A549 (cell line): ENCODE data around the gene PKLR. TPM values are rescaled to one million over a fixed set of nuclear protein-coding genes. Genes with fewer than 3 reads are reported as not detected.
A peak's percentile ranks its signal among the peaks of the same experiment; 100 is the strongest.

Experiments
- ATAC-seq, 2 experiments: fragments of 200-7000 bp in 1 of 2; fragments of >200 bp in 1 of 2; cut with Nextera tagmentation in 1 of 2; cut with Tn5 transposase in 1 of 2; 3 replicates each; pipeline versions ENCODE4 v1.8.0 to v1.9.1; 2018 to 2020; ENCODE audit warnings: mild to moderate bottlenecking in 1 of 2, moderate library complexity in 1 of 2
- CTCF ChIA-PET: fragments of 300-600 bp; sonication (Branson Sonifier 250); formaldehyde crosslinking; extraction: SDS; loops from one replicate; lab custom pipeline; 2021; ENCODE audit warnings: antibody characterized with exemption, inconsistent platforms; lab: Yijun Ruan, JAX
- POLR2A ChIA-PET: fragments of 350-600 bp; formaldehyde crosslinking; extraction: SDS; loops from one replicate; lab custom pipeline; 2021; ENCODE audit warnings: antibody characterized with exemption, inconsistent platforms; lab: Yijun Ruan, JAX
- DNase-seq, 2 experiments: peaks; one replicate each; pipeline versions ENCODE4 v3.0.0 to v3.0.0-alpha.2; 2011 to 2016; ENCODE audit warnings: low read depth in 1 of 2, low spot score in 1 of 2
- FAIRE-seq: peaks from 2 replicates; lab custom pipeline; 2011; peaks lifted over from hg19 to GRCh38; lab: Jason Lieb, UNC
- H3K27ac ChIP-seq, 2 experiments: fragments of >200 bp; sonication (Bioruptor Twin); formaldehyde crosslinking; 3 replicates each; pipeline ENCODE4 v1.5.1; 2016 to 2017
- H3K4me1 ChIP-seq: fragments of >200 bp; sonication (Bioruptor Twin); formaldehyde crosslinking; 3 replicates; pipeline ENCODE4 v1.6.1; 2016
- H3K4me2 ChIP-seq: fragments of >200 bp; sonication (Bioruptor Twin); formaldehyde crosslinking; 3 replicates; pipeline ENCODE4 v1.6.1; 2016
- H3K4me3 ChIP-seq: fragments of >200 bp; sonication (Bioruptor Twin); formaldehyde crosslinking; 3 replicates; pipeline ENCODE4 v1.5.1; 2016
- H3K9me3 ChIP-seq: fragments of >200 bp; sonication (Bioruptor Twin); formaldehyde crosslinking; 3 replicates; pipeline ENCODE4 v1.6.1; 2016
- BHLHE40 ChIP-seq: IDR thresholded peaks from 2 replicates; pipeline ENCODE4 v1.6.1; 2012; ENCODE audit warnings: low read depth, low read length, inconsistent platforms
- CBX8 ChIP-seq: fragments of 200-600 bp; sonication (generic); IDR thresholded peaks from 2 replicates; pipeline ENCODE4 v1.6.1; 2016
- CHD4 ChIP-seq: fragments of 200-600 bp; sonication (generic); IDR thresholded peaks from 2 replicates; pipeline ENCODE4 v1.6.1; 2016; ENCODE audit warnings: antibody characterized with exemption, mild to moderate bottlenecking, borderline replicate concordance
- ESRRA ChIP-seq: fragments of 150-350 bp; IDR thresholded peaks from 2 replicates; pipeline ENCODE4 v1.6.1; 2014; ENCODE audit warnings: mild to moderate bottlenecking, low read length, borderline replicate concordance
- FOSL2 ChIP-seq, 2 experiments: fragments of 450-650 bp in 1 of 2; fragments of >200 bp in 1 of 2; sonication (Bioruptor Twin) in 1 of 2; formaldehyde crosslinking; IDR thresholded peaks; 2 replicates each; pipeline versions ENCODE4 v1.5.0 to v1.6.1; 2016 to 2020; ENCODE audit warnings: mild to moderate bottlenecking in 1 of 2, moderate library complexity in 1 of 2
- HEYL ChIP-seq: fragments of 250-450 bp; sonication (Bioruptor Pico); IDR thresholded peaks from 2 replicates; pipeline ENCODE4 v1.8.0; 2021; ENCODE audit warnings: mild to moderate bottlenecking, moderate library complexity
- KDM5A ChIP-seq: fragments of 200-600 bp; sonication (generic); IDR thresholded peaks from 2 replicates; pipeline ENCODE4 v1.6.1; 2016; ENCODE audit warnings: antibody characterized with exemption, mild to moderate bottlenecking
- MAFK ChIP-seq: fragments of 450-650 bp; IDR thresholded peaks from 2 replicates; pipeline ENCODE4 v1.6.1; 2014; ENCODE audit not compliant: partially characterized antibody
- MAZ ChIP-seq: fragments of 150-350 bp; IDR thresholded peaks from 2 replicates; pipeline ENCODE4 v1.6.1; 2014; ENCODE audit warnings: antibody characterized with exemption, low read depth, low read length, borderline replicate concordance
- MYC ChIP-seq: IDR thresholded peaks from 2 replicates; pipeline ENCODE4 v1.6.1; 2012; ENCODE audit warnings: mild to moderate bottlenecking, inconsistent platforms, low read length, improper control_type of control experiment, borderline replicate concordance
- NPAS2 ChIP-seq: fragments of 250-450 bp; sonication (Bioruptor Pico); IDR thresholded peaks from 2 replicates; pipeline ENCODE4 v1.8.0; 2022; ENCODE audit warnings: mild to moderate bottlenecking, moderate library complexity, borderline replicate concordance
- RFX5 ChIP-seq: fragments of 450-650 bp; IDR thresholded peaks from 2 replicates; pipeline ENCODE4 v1.7.1; 2014; ENCODE audit warnings: antibody characterized with exemption, mild to moderate bottlenecking, moderate library complexity
- RNF2 ChIP-seq: fragments of 200-600 bp; sonication (generic); IDR thresholded peaks from 2 replicates; pipeline ENCODE4 v1.6.1; 2016; ENCODE audit warnings: low read depth, mild to moderate bottlenecking, antibody characterized with exemption, moderate library complexity, borderline replicate concordance
- TFCP2L1 ChIP-seq: fragments of 250-450 bp; sonication (Bioruptor Pico); IDR thresholded peaks from 2 replicates; pipeline ENCODE4 v1.5.0; 2021; ENCODE audit warnings: mild to moderate bottlenecking
- TP53 ChIP-seq: fragments of 250-450 bp; sonication (Bioruptor Pico); IDR thresholded peaks from 2 replicates; pipeline ENCODE4 v1.5.0; 2021; ENCODE audit warnings: mild to moderate bottlenecking, moderate library complexity
- ZFP36 ChIP-seq: fragments of 450-650 bp; IDR thresholded peaks from 2 replicates; pipeline ENCODE4 v1.6.1; 2014; ENCODE audit warnings: borderline replicate concordance; ENCODE audit not compliant: partially characterized antibody
- ZNF302 ChIP-seq: fragments of 250-450 bp; sonication (Bioruptor Pico); IDR thresholded peaks from 2 replicates; pipeline ENCODE4 v1.9.0; 2021; ENCODE audit warnings: inconsistent platforms, mild to moderate bottlenecking, moderate library complexity
- ZSCAN20 ChIP-seq: fragments of 250-450 bp; sonication (Bioruptor Pico); IDR thresholded peaks from 2 replicates; pipeline ENCODE4 v1.8.0; 2022; ENCODE audit warnings: mild to moderate bottlenecking, moderate library complexity
- WGBS: methylation state at CpG from one replicate; pipeline ENCODE4 v1.1.6; 2017; ENCODE audit errors: missing lambda C conversion rate; 5-methylcytosine and 5-hydroxymethylcytosine counted together
- polyA plus RNA-seq, 4 experiments: library from polyadenylated mRNA; depleted of rRNA in 3 of 4; stranded (reverse); fragments of >200 nt; fragmentation: RNase III in 1 of 4; extraction: RNeasy Plus Mini Kit Qiagen cat#74134 plus additional on column Dnase treatment in 1 of 4; gene quantifications; 2 replicates in 3 of 4; 3 replicates in 1 of 4; pipeline ENCODE4 v1.2.3, GENCODE V29; 2011 to 2017
- TF ChIP-seq, protein P1 (sequence below): fragments of 200-600 bp; sonication (generic); IDR thresholded peaks from 2 replicates; pipeline ENCODE4 v1.6.1; 2016; ENCODE audit warnings: antibody characterized with exemption, mild to moderate bottlenecking, moderate library complexity
- TF ChIP-seq, protein P2 (sequence below): fragments of 250-450 bp; sonication (Bioruptor Pico); IDR thresholded peaks from 2 replicates; pipeline ENCODE4 v1.5.0; 2020; ENCODE audit warnings: low read depth, mild to moderate bottlenecking, moderate library complexity
- TF ChIP-seq, protein P3 (sequence below): fragments of >200 bp; sonication (Bioruptor Twin); formaldehyde crosslinking; IDR thresholded peaks from 3 replicates; pipeline ENCODE4 v1.5.1; 2016
- TF ChIP-seq, protein P4 (sequence below): IDR thresholded peaks from 2 replicates; pipeline ENCODE4 v1.6.1; 2012
- TF ChIP-seq, protein P5 (sequence below): fragments of 450-650 bp; IDR thresholded peaks from 2 replicates; pipeline ENCODE4 v1.6.1; 2014; ENCODE audit warnings: antibody characterized with exemption
- TF ChIP-seq, protein P6 (sequence below): IDR thresholded peaks from 2 replicates; pipeline ENCODE4 v1.6.1; 2012; ENCODE audit warnings: low read depth, borderline replicate concordance

The PKLR gene
- polyA plus RNA-seq, 2 of the 4 experiments (the other 2 are of a cell fraction) = 0.03 TPM; not detected in 1

DNA sequence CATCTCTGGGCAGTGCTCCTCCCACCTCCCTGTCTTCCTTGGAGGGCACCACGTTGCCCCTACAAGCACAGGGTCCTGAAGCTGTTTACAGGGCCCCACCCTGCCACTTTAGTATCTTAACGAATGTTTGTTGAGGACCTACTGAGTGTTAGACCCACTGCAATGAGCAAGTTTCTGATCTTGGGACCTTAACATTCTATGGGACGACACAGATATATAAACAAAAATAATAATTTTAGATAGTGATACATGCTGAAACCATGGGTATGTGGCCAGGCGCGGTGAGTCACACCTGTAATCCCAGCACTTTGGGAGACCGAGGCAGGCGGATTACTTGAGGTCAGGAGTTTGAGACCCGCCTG, 56.1 kb downstream of the PKLR start:
- DNase-seq = no peak
- no peak for TF ChIP-seq BHLHE40
- TF ChIP-seq MAFK = no peak
- no peak for TF ChIP-seq ESRRA
- TF ChIP-seq ZSCAN20 = no peak
- TF ChIP-seq HEYL (CRISPR knock-in tag) = no peak
- no peak for TF ChIP-seq KDM5A
- TF ChIP-seq, protein P1, sequence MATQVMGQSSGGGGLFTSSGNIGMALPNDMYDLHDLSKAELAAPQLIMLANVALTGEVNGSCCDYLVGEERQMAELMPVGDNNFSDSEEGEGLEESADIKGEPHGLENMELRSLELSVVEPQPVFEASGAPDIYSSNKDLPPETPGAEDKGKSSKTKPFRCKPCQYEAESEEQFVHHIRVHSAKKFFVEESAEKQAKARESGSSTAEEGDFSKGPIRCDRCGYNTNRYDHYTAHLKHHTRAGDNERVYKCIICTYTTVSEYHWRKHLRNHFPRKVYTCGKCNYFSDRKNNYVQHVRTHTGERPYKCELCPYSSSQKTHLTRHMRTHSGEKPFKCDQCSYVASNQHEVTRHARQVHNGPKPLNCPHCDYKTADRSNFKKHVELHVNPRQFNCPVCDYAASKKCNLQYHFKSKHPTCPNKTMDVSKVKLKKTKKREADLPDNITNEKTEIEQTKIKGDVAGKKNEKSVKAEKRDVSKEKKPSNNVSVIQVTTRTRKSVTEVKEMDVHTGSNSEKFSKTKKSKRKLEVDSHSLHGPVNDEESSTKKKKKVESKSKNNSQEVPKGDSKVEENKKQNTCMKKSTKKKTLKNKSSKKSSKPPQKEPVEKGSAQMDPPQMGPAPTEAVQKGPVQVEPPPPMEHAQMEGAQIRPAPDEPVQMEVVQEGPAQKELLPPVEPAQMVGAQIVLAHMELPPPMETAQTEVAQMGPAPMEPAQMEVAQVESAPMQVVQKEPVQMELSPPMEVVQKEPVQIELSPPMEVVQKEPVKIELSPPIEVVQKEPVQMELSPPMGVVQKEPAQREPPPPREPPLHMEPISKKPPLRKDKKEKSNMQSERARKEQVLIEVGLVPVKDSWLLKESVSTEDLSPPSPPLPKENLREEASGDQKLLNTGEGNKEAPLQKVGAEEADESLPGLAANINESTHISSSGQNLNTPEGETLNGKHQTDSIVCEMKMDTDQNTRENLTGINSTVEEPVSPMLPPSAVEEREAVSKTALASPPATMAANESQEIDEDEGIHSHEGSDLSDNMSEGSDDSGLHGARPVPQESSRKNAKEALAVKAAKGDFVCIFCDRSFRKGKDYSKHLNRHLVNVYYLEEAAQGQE = no peak
- TF ChIP-seq FOSL2 (IDR thresholded peaks at IDR 0.05) = no peak
- peak; percentile 5; the same call in 1 of the 2 replicates for TF ChIP-seq FOSL2 (CRISPR knock-in tag; IDR thresholded peaks at IDR 0.05)
- CTCF ChIA-PET = interaction anchor here (1.0 to 10.4 kb wide), 11 partner anchors 10 to 259 kb away, joined by 3 to 326 read pairs (median 4); partner anchors contain the start of genes CLK2, ENTREP3, RUSC1 and SCAMP3
- Histone ChIP-seq H3K4me2 (peak overlapping the region; percentile 89), H3K4me3 (peak overlapping the region; percentile 59), H3K9me3 (no peaks in the 10 kb centered on the region), H3K4me1 (peaks cover 24% of the 10 kb centered on the region), H3K27ac (peak overlapping the region; percentile 82 to 90)
- POLR2A ChIA-PET = interaction anchor here (1.7 to 2.6 kb wide), 2 partner anchors 18 to 78 kb away, joined by 3 to 7 read pairs; no protein-coding TSS in a partner anchor
- no peak for FAIRE-seq
- WGBS = 77% methylated on average over 8 of the region's 8 CpGs
- ATAC-seq = no peak

GRCh38 chr1:155244368-155245162, 56.7 kb downstream of the PKLR start:
- WGBS = 3% methylated on average over 53 of the region's 53 CpGs
- ChIA-PET POLR2A (interaction anchor here (1.1 to 2.6 kb wide), 4 partner anchors 17 to 79 kb away, joined by 3 to 7 read pairs (median 4); partner anchors contain the start of gene KRTCAP2), CTCF (interaction anchor here (0.6 to 10.4 kb wide), 15 partner anchors 11 to 407 kb away, joined by 3 to 326 read pairs (median 5); partner anchors contain the start of genes CLK2, ENTREP3, KRTCAP2 and RUSC1)
- H3K4me2 ChIP-seq = peak overlapping the region; percentile 89
- peak; percentile 99 for DNase-seq
- H3K4me3 ChIP-seq = peak overlapping the region; percentile 59
- ATAC-seq = peak; percentile 94 to 96
- H3K9me3 ChIP-seq = no peaks in the 10 kb centered on the region
- peaks cover 24% of the 10 kb centered on the region for H3K4me1 ChIP-seq
- FAIRE-seq = no peak
- peak overlapping the region; percentile 82 to 90 for H3K27ac ChIP-seq
- TF ChIP-seq CHD4 (no peak), ZFP36 (peak; percentile 86), RFX5 (peak; percentile 82), NPAS2 (CRISPR knock-in tag) (no peak), MAZ (peak; percentile 92), TFCP2L1 (no peak), TP53 (peak; percentile 53; the same call in 1 of the 2 replicates), CBX8 (no peak), RNF2 (no peak), MYC (peak; percentile 83), BHLHE40 (no peak), ZNF302 (no peak; the same call in 1 of the 2 replicates)
- TF ChIP-seq, protein P2, sequence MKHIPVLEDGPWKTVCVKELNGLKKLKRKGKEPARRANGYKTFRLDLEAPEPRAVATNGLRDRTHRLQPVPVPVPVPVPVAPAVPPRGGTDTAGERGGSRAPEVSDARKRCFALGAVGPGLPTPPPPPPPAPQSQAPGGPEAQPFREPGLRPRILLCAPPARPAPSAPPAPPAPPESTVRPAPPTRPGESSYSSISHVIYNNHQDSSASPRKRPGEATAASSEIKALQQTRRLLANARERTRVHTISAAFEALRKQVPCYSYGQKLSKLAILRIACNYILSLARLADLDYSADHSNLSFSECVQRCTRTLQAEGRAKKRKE (CRISPR knock-in tag) = peak; percentile 81; the same call in 1 of the 2 replicates
- TF ChIP-seq, protein P3, sequence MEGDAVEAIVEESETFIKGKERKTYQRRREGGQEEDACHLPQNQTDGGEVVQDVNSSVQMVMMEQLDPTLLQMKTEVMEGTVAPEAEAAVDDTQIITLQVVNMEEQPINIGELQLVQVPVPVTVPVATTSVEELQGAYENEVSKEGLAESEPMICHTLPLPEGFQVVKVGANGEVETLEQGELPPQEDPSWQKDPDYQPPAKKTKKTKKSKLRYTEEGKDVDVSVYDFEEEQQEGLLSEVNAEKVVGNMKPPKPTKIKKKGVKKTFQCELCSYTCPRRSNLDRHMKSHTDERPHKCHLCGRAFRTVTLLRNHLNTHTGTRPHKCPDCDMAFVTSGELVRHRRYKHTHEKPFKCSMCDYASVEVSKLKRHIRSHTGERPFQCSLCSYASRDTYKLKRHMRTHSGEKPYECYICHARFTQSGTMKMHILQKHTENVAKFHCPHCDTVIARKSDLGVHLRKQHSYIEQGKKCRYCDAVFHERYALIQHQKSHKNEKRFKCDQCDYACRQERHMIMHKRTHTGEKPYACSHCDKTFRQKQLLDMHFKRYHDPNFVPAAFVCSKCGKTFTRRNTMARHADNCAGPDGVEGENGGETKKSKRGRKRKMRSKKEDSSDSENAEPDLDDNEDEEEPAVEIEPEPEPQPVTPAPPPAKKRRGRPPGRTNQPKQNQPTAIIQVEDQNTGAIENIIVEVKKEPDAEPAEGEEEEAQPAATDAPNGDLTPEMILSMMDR = no peak
- TF ChIP-seq, protein P4, sequence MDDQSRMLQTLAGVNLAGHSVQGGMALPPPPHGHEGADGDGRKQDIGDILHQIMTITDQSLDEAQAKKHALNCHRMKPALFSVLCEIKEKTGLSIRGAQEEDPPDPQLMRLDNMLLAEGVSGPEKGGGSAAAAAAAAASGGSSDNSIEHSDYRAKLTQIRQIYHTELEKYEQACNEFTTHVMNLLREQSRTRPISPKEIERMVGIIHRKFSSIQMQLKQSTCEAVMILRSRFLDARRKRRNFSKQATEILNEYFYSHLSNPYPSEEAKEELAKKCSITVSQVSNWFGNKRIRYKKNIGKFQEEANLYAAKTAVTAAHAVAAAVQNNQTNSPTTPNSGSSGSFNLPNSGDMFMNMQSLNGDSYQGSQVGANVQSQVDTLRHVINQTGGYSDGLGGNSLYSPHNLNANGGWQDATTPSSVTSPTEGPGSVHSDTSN = peak; percentile 84; the same call in 1 of the 2 replicates
- TF ChIP-seq, protein P5, sequence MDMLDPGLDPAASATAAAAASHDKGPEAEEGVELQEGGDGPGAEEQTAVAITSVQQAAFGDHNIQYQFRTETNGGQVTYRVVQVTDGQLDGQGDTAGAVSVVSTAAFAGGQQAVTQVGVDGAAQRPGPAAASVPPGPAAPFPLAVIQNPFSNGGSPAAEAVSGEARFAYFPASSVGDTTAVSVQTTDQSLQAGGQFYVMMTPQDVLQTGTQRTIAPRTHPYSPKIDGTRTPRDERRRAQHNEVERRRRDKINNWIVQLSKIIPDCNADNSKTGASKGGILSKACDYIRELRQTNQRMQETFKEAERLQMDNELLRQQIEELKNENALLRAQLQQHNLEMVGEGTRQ = peak; percentile 32; the same call in 1 of the 2 replicates
- TF ChIP-seq, protein P6, sequence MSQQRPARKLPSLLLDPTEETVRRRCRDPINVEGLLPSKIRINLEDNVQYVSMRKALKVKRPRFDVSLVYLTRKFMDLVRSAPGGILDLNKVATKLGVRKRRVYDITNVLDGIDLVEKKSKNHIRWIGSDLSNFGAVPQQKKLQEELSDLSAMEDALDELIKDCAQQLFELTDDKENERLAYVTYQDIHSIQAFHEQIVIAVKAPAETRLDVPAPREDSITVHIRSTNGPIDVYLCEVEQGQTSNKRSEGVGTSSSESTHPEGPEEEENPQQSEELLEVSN = peak; percentile 99
